Measurements from ENCODE around the gene ANKRD33. TPM values are rescaled to one million over a fixed set of nuclear protein-coding genes. Genes with fewer than 3 reads are reported as not detected.

The ANKRD33 gene
- total RNA-seq, 1 experiment from 2014 or later: 0.81 TPM

GRCh38 chr12:51855586-51856428 lies 32.1 kb upstream of the ANKRD33 start:
- Histone ChIP-seq H3K23me2 (ENCODE audit: insufficient read length, low read depth, low read length, poor library complexity, severe bottlenecking) (peaks cover 6% of the 10 kb centered on the region), H2BK12ac (ENCODE audit: insufficient read length, low read depth, low read length) (no peak overlapping the region), H2AK5ac (ENCODE audit: insufficient read length, low read length) (no peak overlapping the region), H2BK20ac (ENCODE audit: low read depth, low read length, poor library complexity, severe bottlenecking) (no peak overlapping the region), H3K18ac (ENCODE audit: insufficient read length, low read depth, low read length) (peak overlapping the region; percentile 88), H3T11ph (ENCODE audit: low read length) (no peak overlapping the region), H4K20me1 (ENCODE audit: control insufficient read depth, insufficient read depth, insufficient read length) (no peaks in the 10 kb centered on the region), H3K4me2 (ENCODE audit: insufficient read depth, insufficient read length, low read length) (peak overlapping the region; percentile 55), H3K14ac (ENCODE audit: insufficient read depth, low read length) (peak overlapping the region; percentile 84), H3K4ac (ENCODE audit: low read depth, low read length) (no peak overlapping the region; the same call in 1 of the 2 replicates), H2BK15ac (ENCODE audit: low read depth, low read length) (no peak overlapping the region), H2BK120ac (ENCODE audit: low read depth, low read length, poor library complexity, severe bottlenecking) (no peak overlapping the region), H3K79me1 (ENCODE audit: insufficient read depth, low read depth, low read length, poor library complexity, severe bottlenecking) (no peaks in the 10 kb centered on the region), H3K56ac (ENCODE audit: insufficient read length, low read depth, low read length) (no peak overlapping the region), H3K23ac (ENCODE audit: insufficient read length, low read depth, low read length) (no peak overlapping the region), H3K4me1 (ENCODE audit: insufficient read depth, low read length) (no peaks in the 10 kb centered on the region), H2BK5ac (ENCODE audit: insufficient read length, low read length) (no peak overlapping the region), H3K27ac (ENCODE audit: insufficient read length, low read depth, low read length) (no peak overlapping the region), H3K9me3 (ENCODE audit: control insufficient read depth, low read depth, low read length) (no peaks in the 10 kb centered on the region), H3K79me2 (ENCODE audit: insufficient read depth, low read length) (no peaks in the 10 kb centered on the region), H4K91ac (ENCODE audit: insufficient read length, low read depth, low read length) (no peak overlapping the region), H4K5ac (ENCODE audit: insufficient read length, low read depth, low read length) (no peak overlapping the region), H3K9ac (ENCODE audit: extremely low read depth, insufficient read length, low read length) (peak overlapping the region; percentile 20), H4K8ac (replicated peaks; ENCODE audit: insufficient read length, low read depth, low read length) (no peak overlapping the region), H2AFZ (ENCODE audit: low read length) (no peak overlapping the region), H3K27me3 (ENCODE audit: insufficient read depth, low read length) (peaks cover 16% of the 10 kb centered on the region; the same call in 1 of the 2 replicates)
- Mint-ChIP-seq H3K9me3 (no peaks in the 10 kb centered on the region; a peak in 2 of 5 replicates), H3K36me3 (ENCODE audit: insufficient read depth in 1 of 3, low read depth in 3 of 3) (peaks cover 0 to 2% (median 0%) of the 10 kb centered on the region in 3 experiments; a peak in 2 of 7 replicates), H3K27ac (peak overlapping the region; percentile 87 to 97 (median 96)), H3K4me3 (peak overlapping the region; percentile 64 to 74), H3K27me3 (ENCODE audit: low read depth) (peaks cover 51% of the 10 kb centered on the region), H3K4me1 (peaks cover 31 to 46% of the 10 kb centered on the region in 2 experiments)
- peak; percentile 93 for DNase-seq
- no CpG with 5 or more reads among the region's 21 CpGs for WGBS (ENCODE audit: extremely low coverage, insufficient read length, low lambda C conversion rate)
- TF ChIP-seq CTCF (conservative IDR thresholded peaks at IDR 0.05): no peak

Data from H9 (cell line).